Measurements from ENCODE around the gene DAP. TPM values are rescaled to one million over a fixed set of nuclear protein-coding genes. Genes with fewer than 3 reads are reported as not detected.
"Not testable (repeated sequence)": the region's sequence is repeated elsewhere in the genome, so short reads cannot be mapped to it uniquely, and the experiment has no call there.

The DAP gene
- total RNA-seq, 3 donors from 2014 or later (not counting 1 experiment from before 2014, with no cell fraction given) = 38.4 to 48.9 (median 44.9) TPM

GRCh38 chr5:10667431-10668057 is 93.5 kb downstream of the DAP start:
- DNase-seq (no peak), ATAC-seq (no peak)
- Histone ChIP-seq H3K4me3 (ENCODE audit: low read length) (no peak overlapping the region), H3K4me1 (ENCODE audit: control insufficient read depth, insufficient read depth, low read length) (no peaks in the 10 kb centered on the region), H3K9me3 (ENCODE audit: control insufficient read depth, insufficient read depth, low read length) (no peaks in the 10 kb centered on the region), H3K27me3 (ENCODE audit: control insufficient read depth, insufficient read depth, low read length) (no peaks in the 10 kb centered on the region), H3K27ac (ENCODE audit: low read length) (no peak overlapping the region), H3K36me3 (ENCODE audit: control insufficient read depth, insufficient read depth, low read length) (no peaks in the 10 kb centered on the region)
- Mint-ChIP-seq H3K27me3 (ENCODE audit: low read depth in 2 of 2) (no peaks in the 10 kb centered on the region), H3K9me3 (no peaks in the 10 kb centered on the region), H3K4me1 (peaks cover 6% of the 10 kb centered on the region in 2 donors), H3K36me3 (no peaks in the 10 kb centered on the region), H3K4me3 (no peak overlapping the region), H3K27ac (no peak overlapping the region)
- intact Hi-C loops (cut with micrococcal nuclease) = no loop called here
- WGBS (ENCODE audit: insufficient coverage) = 87% methylated on average over 6 of the region's 6 CpGs
- TF ChIP-seq CTCF (IDR thresholded peaks at IDR 0.05) = no peak

GRCh38 chr5:10666531-10667299 is 94.3 kb downstream of the DAP start:
- no peaks in the 10 kb centered on the region for H3K36me3 ChIP-seq (ENCODE audit: control insufficient read depth, insufficient read depth, low read length)
- no peak overlapping the region for H3K27ac Mint-ChIP-seq
- H3K27me3 ChIP-seq (ENCODE audit: control insufficient read depth, insufficient read depth, low read length) = no peaks in the 10 kb centered on the region
- H3K27me3 Mint-ChIP-seq (ENCODE audit: low read depth in 2 of 2) = no peaks in the 10 kb centered on the region
- H3K4me1 ChIP-seq (ENCODE audit: control insufficient read depth, insufficient read depth, low read length) = no peaks in the 10 kb centered on the region
- H3K9me3 ChIP-seq (ENCODE audit: control insufficient read depth, insufficient read depth, low read length) = no peaks in the 10 kb centered on the region
- DNase-seq (no peak), ATAC-seq (no peak)
- H3K4me3 Mint-ChIP-seq = no peak overlapping the region
- intact Hi-C loops (cut with micrococcal nuclease) = no loop called here
- no peak overlapping the region for H3K27ac ChIP-seq (ENCODE audit: low read length)
- no peaks in the 10 kb centered on the region for H3K36me3 Mint-ChIP-seq
- no peak overlapping the region for H3K4me3 ChIP-seq (ENCODE audit: low read length)
- 95% methylated on average over 7 of the region's 7 CpGs for WGBS (ENCODE audit: insufficient coverage)
- H3K9me3 Mint-ChIP-seq = no peaks in the 10 kb centered on the region
- peaks cover 6% of the 10 kb centered on the region in 2 donors for H3K4me1 Mint-ChIP-seq
- TF ChIP-seq CTCF (IDR thresholded peaks at IDR 0.05) = no peak

- intact Hi-C loops (cut with micrococcal nuclease) = no loop called here
Measured at GRCh38 chr5:10665799-10666198, 95.2 kb downstream of the DAP start.

GRCh38 chr5:10664180-10664769 is 96.8 kb downstream of the DAP start:
- H3K4me3 ChIP-seq (ENCODE audit: low read length); H3K36me3 ChIP-seq (ENCODE audit: control insufficient read depth, insufficient read depth, low read length); intact Hi-C loops (cut with micrococcal nuclease); H3K9me3 Mint-ChIP-seq; ATAC-seq; H3K27me3 Mint-ChIP-seq (ENCODE audit: low read depth in 2 of 2); DNase-seq; H3K27ac Mint-ChIP-seq; H3K36me3 Mint-ChIP-seq; H3K4me1 ChIP-seq (ENCODE audit: control insufficient read depth, insufficient read depth, low read length); H3K4me1 Mint-ChIP-seq; H3K27ac ChIP-seq (ENCODE audit: low read length); H3K27me3 ChIP-seq (ENCODE audit: control insufficient read depth, insufficient read depth, low read length); H3K4me3 Mint-ChIP-seq; H3K9me3 ChIP-seq (ENCODE audit: control insufficient read depth, insufficient read depth, low read length): not testable (repeated sequence)
- WGBS (ENCODE audit: insufficient coverage) = 92% methylated on average over 6 of the region's 6 CpGs

More at GRCh38 chr5:10665799-10666198, 95.2 kb downstream of the DAP start:
- 94% methylated on average over 9 of the region's 9 CpGs for WGBS (ENCODE audit: insufficient coverage)
- H3K27me3 Mint-ChIP-seq (ENCODE audit: low read depth in 2 of 2) = no peaks in the 10 kb centered on the region
- no peaks in the 10 kb centered on the region for H3K9me3 ChIP-seq (ENCODE audit: control insufficient read depth, insufficient read depth, low read length)
- no peaks in the 10 kb centered on the region for H3K27me3 ChIP-seq (ENCODE audit: control insufficient read depth, insufficient read depth, low read length)
- no peak overlapping the region for H3K4me3 Mint-ChIP-seq
- no peak for ATAC-seq
- no peak overlapping the region for H3K27ac ChIP-seq (ENCODE audit: low read length)
- H3K4me3 ChIP-seq (ENCODE audit: low read length) = no peak overlapping the region
- peaks cover 2% of the 10 kb centered on the region in 2 donors for H3K4me1 Mint-ChIP-seq
- TF ChIP-seq CTCF (IDR thresholded peaks at IDR 0.05) = no peak
- H3K36me3 Mint-ChIP-seq = no peaks in the 10 kb centered on the region
- H3K27ac Mint-ChIP-seq = no peak overlapping the region
- DNase-seq = no peak
- H3K4me1 ChIP-seq (ENCODE audit: control insufficient read depth, insufficient read depth, low read length) = no peaks in the 10 kb centered on the region
- H3K36me3 ChIP-seq (ENCODE audit: control insufficient read depth, insufficient read depth, low read length) = no peaks in the 10 kb centered on the region
- H3K9me3 Mint-ChIP-seq = no peaks in the 10 kb centered on the region

All from natural killer cell (primary cell).